Measurements from ENCODE around the gene YY1.
"Not testable (repeated sequence)": the region's sequence is repeated elsewhere in the genome, so short reads cannot be mapped to it uniquely, and the experiment has no call there.

YY1 gene

DNA sequence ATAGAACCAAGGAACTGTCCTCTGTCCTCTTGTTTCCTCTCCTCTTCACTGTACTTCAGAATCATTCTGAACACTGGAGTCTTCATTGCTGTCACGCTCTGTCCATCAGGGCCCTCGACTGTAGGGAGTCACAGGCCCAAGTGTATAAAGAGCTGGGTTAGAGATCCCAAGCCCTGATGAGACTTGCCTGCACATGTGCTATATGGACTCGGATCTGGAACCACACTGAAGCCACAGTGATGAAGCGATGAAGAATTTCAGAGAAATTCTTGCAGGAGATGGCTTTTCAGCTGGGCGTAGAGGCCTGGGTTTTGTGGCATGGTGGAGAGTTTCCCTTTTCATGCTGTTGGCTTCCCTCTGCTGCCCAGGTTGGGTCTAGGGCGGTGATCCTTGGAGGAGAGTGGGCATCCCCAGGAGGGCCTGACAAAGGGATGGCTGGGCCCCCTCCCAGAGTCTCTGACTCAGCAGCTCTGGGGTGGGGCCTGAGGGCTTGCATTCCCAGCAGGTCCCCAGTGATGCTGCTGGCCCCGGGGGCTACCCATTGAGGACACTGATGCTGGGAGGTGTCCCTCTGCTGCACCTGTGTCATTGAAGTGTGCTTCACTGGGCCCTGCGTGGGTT, 39.6 kb upstream of the YY1 start:
- DNase-seq (ENCODE audit: low read depth in 2 of 2), result no peak
- H3K4me3 ChIP-seq (replicated peaks in 1 of 2; ENCODE audit: low read depth in 2 of 2, low read length in 2 of 2), result no peak overlapping the region
- TF ChIP-seq, protein P1, sequence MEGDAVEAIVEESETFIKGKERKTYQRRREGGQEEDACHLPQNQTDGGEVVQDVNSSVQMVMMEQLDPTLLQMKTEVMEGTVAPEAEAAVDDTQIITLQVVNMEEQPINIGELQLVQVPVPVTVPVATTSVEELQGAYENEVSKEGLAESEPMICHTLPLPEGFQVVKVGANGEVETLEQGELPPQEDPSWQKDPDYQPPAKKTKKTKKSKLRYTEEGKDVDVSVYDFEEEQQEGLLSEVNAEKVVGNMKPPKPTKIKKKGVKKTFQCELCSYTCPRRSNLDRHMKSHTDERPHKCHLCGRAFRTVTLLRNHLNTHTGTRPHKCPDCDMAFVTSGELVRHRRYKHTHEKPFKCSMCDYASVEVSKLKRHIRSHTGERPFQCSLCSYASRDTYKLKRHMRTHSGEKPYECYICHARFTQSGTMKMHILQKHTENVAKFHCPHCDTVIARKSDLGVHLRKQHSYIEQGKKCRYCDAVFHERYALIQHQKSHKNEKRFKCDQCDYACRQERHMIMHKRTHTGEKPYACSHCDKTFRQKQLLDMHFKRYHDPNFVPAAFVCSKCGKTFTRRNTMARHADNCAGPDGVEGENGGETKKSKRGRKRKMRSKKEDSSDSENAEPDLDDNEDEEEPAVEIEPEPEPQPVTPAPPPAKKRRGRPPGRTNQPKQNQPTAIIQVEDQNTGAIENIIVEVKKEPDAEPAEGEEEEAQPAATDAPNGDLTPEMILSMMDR (IDR thresholded peaks at IDR 0.05; ENCODE audit: low read depth, low read length), result no peak

DNA sequence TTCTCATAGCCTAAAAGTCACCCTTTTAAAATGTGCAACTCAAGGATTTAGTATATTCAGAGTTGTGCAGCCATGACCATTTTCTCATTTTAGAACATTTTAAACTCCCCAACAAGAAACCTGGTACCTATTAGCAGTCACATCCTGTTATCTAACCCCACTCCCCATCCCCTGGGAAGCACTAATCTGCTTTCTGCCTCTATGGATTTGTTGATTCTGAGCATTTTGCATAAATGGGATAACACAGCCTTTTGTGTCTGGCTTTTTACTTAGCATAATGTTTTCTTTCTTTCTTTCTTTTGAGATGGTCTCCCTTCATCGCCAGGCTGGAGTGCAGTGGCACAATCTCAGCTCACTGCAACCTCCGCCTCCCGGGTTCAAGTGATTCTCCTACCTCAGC, 38.6 kb upstream of the YY1 start:
- no peak for DNase-seq (ENCODE audit: low read depth in 2 of 2)
- TF ChIP-seq, protein P1 (IDR thresholded peaks at IDR 0.05; ENCODE audit: low read depth, low read length), result no peak
- H3K4me3 ChIP-seq (replicated peaks in 1 of 2; ENCODE audit: low read depth in 2 of 2, low read length in 2 of 2), result no peak overlapping the region

DNA sequence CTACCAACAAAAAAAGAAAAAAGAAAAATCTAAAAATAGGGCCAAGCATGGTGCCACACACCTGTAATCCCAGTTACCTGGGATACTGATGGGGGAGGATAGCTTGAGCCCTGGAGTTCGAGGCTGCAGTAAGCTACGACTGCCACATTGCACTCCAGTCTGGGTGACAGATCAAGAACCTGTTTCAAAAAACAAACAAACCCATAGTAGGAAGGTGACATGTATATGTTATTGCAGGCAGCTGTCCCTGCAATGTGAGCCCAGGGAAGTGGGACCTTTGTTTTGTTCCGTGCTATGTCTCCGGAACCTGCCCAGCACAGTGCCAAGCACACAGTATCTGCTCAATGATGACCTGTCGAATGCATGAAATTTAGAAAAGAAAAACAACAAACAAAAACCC, 37.2 kb upstream of the YY1 start:
- DNase-seq (ENCODE audit: low read depth in 2 of 2), result no peak
- TF ChIP-seq, protein P1 (IDR thresholded peaks at IDR 0.05; ENCODE audit: low read depth, low read length), result no peak
- no peak overlapping the region for H3K4me3 ChIP-seq (replicated peaks in 1 of 2; ENCODE audit: low read depth in 2 of 2, low read length in 2 of 2)

DNA sequence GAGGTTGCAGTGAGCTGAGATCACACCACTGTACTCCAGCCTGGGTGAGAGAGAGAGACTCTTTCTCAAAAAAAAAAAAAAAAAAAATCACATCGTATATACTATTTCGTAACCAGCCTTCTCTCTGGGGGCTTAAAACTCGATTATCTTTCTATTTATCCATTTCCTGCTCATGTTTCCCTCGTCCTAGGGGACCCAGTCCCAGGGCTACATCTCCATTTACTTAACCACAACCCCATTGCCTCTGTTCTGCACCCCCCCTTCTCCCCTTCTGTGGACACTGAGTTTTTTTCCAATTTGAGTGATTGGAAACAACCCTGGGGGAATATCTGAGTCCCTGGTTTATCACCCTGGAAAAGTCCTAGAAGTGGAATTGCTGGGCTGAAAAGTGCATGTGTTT, 36.2 kb upstream of the YY1 start:
- no peak overlapping the region for H3K4me3 ChIP-seq (replicated peaks in 1 of 2; ENCODE audit: low read depth in 2 of 2, low read length in 2 of 2)
- DNase-seq (ENCODE audit: low read depth in 2 of 2), result no peak
- TF ChIP-seq, protein P1 (IDR thresholded peaks at IDR 0.05; ENCODE audit: low read depth, low read length), result no peak

DNA sequence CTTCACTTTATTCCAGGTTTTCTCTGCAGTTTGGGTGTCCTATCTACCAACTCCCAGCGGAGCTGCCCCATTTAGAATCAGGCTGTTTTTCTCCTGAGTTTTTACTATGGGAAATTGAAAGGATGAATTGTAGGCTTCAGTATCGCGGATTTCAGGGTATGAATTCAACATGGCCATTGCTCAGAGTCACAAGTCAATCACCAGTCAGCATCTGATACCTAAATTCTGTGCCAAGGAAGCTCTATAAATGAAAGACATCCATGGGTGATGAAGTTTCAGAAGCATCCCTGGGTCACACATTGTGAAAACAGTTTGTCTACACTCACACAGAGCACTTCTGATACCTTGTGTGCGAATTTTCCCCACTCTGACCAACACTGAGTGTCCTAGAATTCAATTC, 35.8 kb upstream of the YY1 start:
- DNase-seq (ENCODE audit: low read depth in 2 of 2), result no peak
- TF ChIP-seq, protein P1 (IDR thresholded peaks at IDR 0.05; ENCODE audit: low read depth, low read length), result no peak
- no peak overlapping the region for H3K4me3 ChIP-seq (replicated peaks in 1 of 2; ENCODE audit: low read depth in 2 of 2, low read length in 2 of 2)

DNA sequence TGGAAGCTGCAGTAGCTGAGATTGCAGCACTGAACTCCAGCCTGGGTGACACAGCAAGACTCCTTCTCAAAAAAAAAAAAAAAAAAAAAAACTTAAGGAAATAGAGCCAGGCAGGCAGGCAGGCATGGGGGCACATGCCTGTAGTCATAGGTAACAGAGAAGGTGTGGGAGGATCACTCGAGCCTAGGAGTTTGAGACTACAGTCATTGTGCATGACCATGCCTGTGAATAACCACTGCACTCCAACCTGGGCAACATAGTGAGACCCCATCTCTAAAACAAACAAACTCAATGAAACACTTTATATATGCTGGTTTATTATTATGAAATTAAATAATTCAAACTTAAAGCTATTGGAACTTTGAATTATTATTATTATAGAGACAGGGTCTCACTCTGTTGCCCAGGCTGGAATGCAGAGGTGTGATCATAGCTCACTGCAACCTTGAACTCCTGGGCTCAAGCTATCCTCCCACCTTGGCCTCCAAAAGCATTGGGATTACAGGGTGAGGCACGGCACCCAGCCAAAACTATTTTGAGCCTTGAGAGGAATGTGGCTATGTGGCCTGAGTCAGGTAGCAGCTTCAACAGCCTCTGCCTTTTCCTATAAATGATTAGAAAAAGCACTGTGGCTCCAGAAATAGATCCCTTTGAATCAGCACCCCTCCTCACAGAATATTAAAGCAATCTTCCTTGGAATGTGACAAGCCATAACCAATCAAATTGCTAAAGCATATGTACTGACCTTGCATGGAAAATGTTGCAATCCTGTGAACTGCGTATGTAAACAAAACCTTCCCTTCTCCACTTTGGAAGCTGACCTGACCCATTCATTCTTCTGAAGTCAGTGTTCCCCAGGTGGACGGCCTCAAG, 34.7 kb upstream of the YY1 start:
- TF ChIP-seq, protein P1 (IDR thresholded peaks at IDR 0.05; ENCODE audit: low read depth, low read length), result no peak
- no peak overlapping the region for H3K4me3 ChIP-seq (replicated peaks in 1 of 2; ENCODE audit: low read depth in 2 of 2, low read length in 2 of 2)
- DNase-seq (ENCODE audit: low read depth in 2 of 2), result peak; percentile 24 to 30

DNA sequence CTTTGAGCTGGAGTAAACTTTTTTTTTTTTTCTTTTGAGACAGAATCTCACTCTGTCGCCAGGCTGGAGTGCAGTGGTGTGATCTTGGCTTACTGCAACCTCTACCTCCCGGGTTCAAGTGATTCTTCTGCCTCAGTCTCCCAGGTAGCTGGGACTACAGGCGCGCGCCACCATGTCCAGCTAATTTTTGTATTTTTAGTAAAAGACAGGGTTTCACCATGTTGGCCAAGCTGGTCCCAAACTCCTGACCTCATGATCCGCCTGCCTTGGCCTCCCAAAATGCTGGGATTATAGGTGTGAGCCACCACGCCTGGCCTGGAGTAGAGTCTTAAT, 34.1 kb upstream of the YY1 start:
- DNase-seq (ENCODE audit: low read depth in 2 of 2), result not testable (repeated sequence)

DNA sequence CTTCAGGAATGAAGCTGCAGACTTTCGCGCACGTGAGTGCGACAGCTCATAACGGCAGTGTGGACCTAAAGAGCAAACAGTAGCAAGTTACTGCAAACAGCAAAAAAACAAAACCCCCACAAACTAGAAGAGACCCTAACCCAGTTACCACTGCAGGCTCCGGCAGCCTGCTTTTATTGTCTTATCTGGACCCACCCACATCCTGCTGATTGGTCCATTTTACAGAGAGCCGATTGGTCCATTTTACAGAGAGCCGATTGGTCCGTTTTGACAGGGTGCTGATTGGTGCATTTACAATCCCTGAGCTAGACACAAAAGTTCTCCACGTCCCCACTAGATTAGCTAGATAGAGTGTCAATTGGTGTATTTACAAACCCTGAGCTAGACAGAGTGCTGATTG, 31.4 kb upstream of the YY1 start:
- not testable (repeated sequence) for DNase-seq (ENCODE audit: low read depth in 2 of 2); H3K4me3 ChIP-seq (replicated peaks in 1 of 2; ENCODE audit: low read depth in 2 of 2, low read length in 2 of 2)

More for the DNA sequence above, 34.1 kb upstream of the YY1 start:
- not testable (repeated sequence) for H3K4me3 ChIP-seq (replicated peaks in 1 of 2; ENCODE audit: low read depth in 2 of 2, low read length in 2 of 2)

DNA sequence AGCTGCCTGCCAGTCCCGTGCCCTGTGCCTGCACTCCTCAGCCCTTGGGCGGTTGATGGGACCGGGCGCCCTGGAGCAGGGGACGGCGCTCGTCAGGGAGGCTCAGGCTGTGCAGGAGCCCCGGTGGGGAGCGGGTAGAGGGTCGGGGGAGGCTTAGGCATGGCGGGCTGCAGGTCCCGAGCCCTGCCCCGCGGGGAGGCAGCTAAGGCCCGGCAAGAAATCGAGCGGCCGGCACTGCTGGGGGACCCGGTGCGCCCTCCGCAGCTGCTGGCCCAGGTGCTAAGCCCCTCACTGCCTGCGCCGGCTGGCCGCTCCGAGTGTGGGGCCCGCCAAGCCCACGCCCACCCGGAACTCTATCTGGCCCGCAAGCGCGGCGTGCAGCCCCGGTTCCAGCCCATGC, 30.8 kb upstream of the YY1 start:
- not testable (repeated sequence) for H3K4me3 ChIP-seq (replicated peaks in 1 of 2; ENCODE audit: low read depth in 2 of 2, low read length in 2 of 2); DNase-seq (ENCODE audit: low read depth in 2 of 2)

Measured in cardiac fibroblast (primary cell).